OCI-LY3 (cell line): ENCODE data around the gene ATG3.

Source experiments
- H2AFZ ChIP-seq: fragments of 200-600, 300-600 bp; shearing (Covaris generic); 2 replicates; pipeline ENCODE4 v1.6.0; 2014; ENCODE audit warnings: antibody characterized with exemption, low read depth, low read length
- H3K27ac ChIP-seq: fragments of 200-600, 300-600 bp; sonication (generic); 2 replicates; pipeline ENCODE4 v1.5.1; 2014; ENCODE audit warnings: mild to moderate bottlenecking, low read length, moderate library complexity, mixed read lengths
- H3K27me3 ChIP-seq: fragments of 200-600, 300-600 bp; sonication (generic); 2 replicates; pipeline ENCODE4 v1.6.1; 2014; ENCODE audit warnings: low read depth, low read length, mixed read lengths
- H3K36me3 ChIP-seq: fragments of 200-600, 300-600 bp; sonication (generic); replicated peaks from 2 replicates; pipeline ENCODE3; 2014; ENCODE audit warnings: low read depth, low read length, mixed read lengths
- H3K4me1 ChIP-seq: fragments of 300-600, 200-600 bp; sonication (generic); 2 replicates; pipeline ENCODE4 v1.6.1; 2014; ENCODE audit warnings: low read length, mixed read lengths
- H3K4me2 ChIP-seq: fragments of 200-600, 300-600 bp; sonication (generic); 2 replicates; pipeline ENCODE4 v1.6.1; 2014; ENCODE audit warnings: low read length, mixed read lengths
- H3K4me3 ChIP-seq: fragments of 300-600, 200-600 bp; sonication (generic); 2 replicates; pipeline ENCODE4 v1.5.1; 2014; ENCODE audit warnings: antibody characterized with exemption, mild to moderate bottlenecking, low read length, moderate library complexity
- H3K79me2 ChIP-seq: fragments of 300-600, 200-600 bp; shearing (Covaris generic); 2 replicates; pipeline ENCODE4 v1.6.1; 2014; ENCODE audit warnings: mild to moderate bottlenecking, low read length, mixed read lengths
- H3K9ac ChIP-seq: fragments of 300-600, 200-600 bp; shearing (Covaris generic); 2 replicates; pipeline ENCODE4 v1.6.0; 2014; ENCODE audit warnings: mild to moderate bottlenecking, low read length, moderate library complexity
- H3K9me3 ChIP-seq: fragments of 200-600, 300-600 bp; shearing (Covaris generic); 2 replicates; pipeline ENCODE4 v1.6.1; 2014; ENCODE audit warnings: low read length, mixed read lengths; ENCODE audit not compliant: insufficient read depth
- H4K20me1 ChIP-seq: fragments of 200-600, 300-600 bp; sonication (generic); 2 replicates; pipeline ENCODE4 v1.6.1; 2016; ENCODE audit warnings: low read length, mixed read lengths; ENCODE audit not compliant: insufficient read depth
- CTCF ChIP-seq: fragments of 200-600, 300-600 bp; sonication (generic); IDR thresholded peaks from 2 replicates; pipeline ENCODE4 v1.5.1; 2014; ENCODE audit warnings: antibody characterized with exemption, low read length, low read depth
- EZH2phosphoT487 ChIP-seq: fragments of 200-600 bp; shearing (Covaris generic); IDR thresholded peaks from 2 replicates; pipeline ENCODE4 v1.6.1; 2018; ENCODE audit warnings: antibody characterized with exemption, mixed run types, low read depth

ATG3 gene

GRCh38 chr3:112489674-112490479 is 71.9 kb downstream of the ATG3 start:
- Histone ChIP-seq H4K20me1 (no peaks in the 10 kb centered on the region), H3K9me3 (no peaks in the 10 kb centered on the region), H2AFZ (no peak overlapping the region; the same call in 1 of the 2 replicates), H3K9ac (no peak overlapping the region), H3K27me3 (no peaks in the 10 kb centered on the region), H3K4me2 (no peak overlapping the region), H3K27ac (no peak overlapping the region), H3K79me2 (no peaks in the 10 kb centered on the region), H3K4me3 (no peak overlapping the region), H3K36me3 (no peaks in the 10 kb centered on the region), H3K4me1 (no peaks in the 10 kb centered on the region)
- TF ChIP-seq CTCF = no peak
- TF ChIP-seq EZH2phosphoT487 = no peak

GRCh38 chr3:112486811-112487505 is 74.8 kb downstream of the ATG3 start:
- no peaks in the 10 kb centered on the region for H4K20me1 ChIP-seq
- H3K4me1 ChIP-seq = peaks cover 15% of the 10 kb centered on the region
- TF ChIP-seq EZH2phosphoT487 (no peak), CTCF (no peak)
- no peak overlapping the region for H2AFZ ChIP-seq
- no peak overlapping the region for H3K4me2 ChIP-seq
- H3K9ac ChIP-seq = no peak overlapping the region
- H3K27me3 ChIP-seq = no peaks in the 10 kb centered on the region
- H3K79me2 ChIP-seq = no peaks in the 10 kb centered on the region
- H3K27ac ChIP-seq = no peak overlapping the region
- H3K36me3 ChIP-seq = no peaks in the 10 kb centered on the region
- no peaks in the 10 kb centered on the region for H3K9me3 ChIP-seq
- no peak overlapping the region for H3K4me3 ChIP-seq

- no peaks in the 10 kb centered on the region for H3K36me3 ChIP-seq
- peaks cover 15% of the 10 kb centered on the region for H3K4me1 ChIP-seq
- H2AFZ ChIP-seq = no peak overlapping the region
- H3K4me2 ChIP-seq = no peak overlapping the region
- no peaks in the 10 kb centered on the region for H4K20me1 ChIP-seq
- no peaks in the 10 kb centered on the region for H3K79me2 ChIP-seq
- H3K9ac ChIP-seq = no peak overlapping the region
- H3K27me3 ChIP-seq = no peaks in the 10 kb centered on the region
- no peaks in the 10 kb centered on the region for H3K9me3 ChIP-seq
- TF ChIP-seq CTCF (no peak), EZH2phosphoT487 (no peak)
- H3K27ac ChIP-seq = no peak overlapping the region
- no peak overlapping the region for H3K4me3 ChIP-seq
Observed at GRCh38 chr3:112484352-112484751, 77.4 kb downstream of the ATG3 start.

GRCh38 chr3:112482675-112483074 is 79.1 kb downstream of the ATG3 start:
- Histone ChIP-seq H4K20me1 (no peaks in the 10 kb centered on the region), H3K4me1 (peaks cover 15% of the 10 kb centered on the region), H3K4me2 (peak overlapping the region; percentile 13; the same call in 1 of the 2 replicates), H3K9me3 (no peaks in the 10 kb centered on the region), H3K9ac (no peak overlapping the region), H3K27me3 (no peaks in the 10 kb centered on the region), H3K36me3 (no peaks in the 10 kb centered on the region), H3K4me3 (no peak overlapping the region), H3K79me2 (no peaks in the 10 kb centered on the region), H3K27ac (no peak overlapping the region), H2AFZ (no peak overlapping the region)
- TF ChIP-seq CTCF (no peak), EZH2phosphoT487 (no peak)
